PC-3 (cell line): ENCODE results near the gene TNFAIP3. TPM values are rescaled to one million over a fixed set of nuclear protein-coding genes. Genes with fewer than 3 reads are reported as not detected.

ENCODE experiments used
- ATAC-seq: fragments of 200-7000 bp; cut with Tn5 transposase; 2 replicates; pipeline ENCODE4 v1.9.1; 2020; ENCODE audit warnings: mild to moderate bottlenecking, moderate library complexity
- BruUV-seq: library from RNA; stranded (reverse); fragments of 400-500 nt; replicated peaks from 2 replicates; lab custom pipeline; 2021; lab: Mats Ljungman, UMichigan
- CTCF ChIA-PET: fragments of 300-600 bp; sonication (Branson Sonifier 250); formaldehyde crosslinking; loops from one replicate; lab custom pipeline; 2022; ENCODE audit warnings: antibody characterized with exemption; lab: Charles Lee
- POLR2A ChIA-PET: fragments of 300-600 bp; sonication (Branson Sonifier 250); formaldehyde crosslinking; loops from one replicate; lab custom pipeline; 2022; ENCODE audit warnings: antibody characterized with exemption; ENCODE audit not compliant: unreplicated experiment; lab: Charles Lee
- DNase-seq: peaks from one replicate; pipeline ENCODE4 v3.0.0-alpha.2; 2015
- H2AFZ ChIP-seq: fragments of 300-600 bp; sonication (generic); 2 replicates; pipeline ENCODE4 v1.6.0; 2016; ENCODE audit warnings: antibody characterized with exemption, low read length
- H3F3A ChIP-seq: fragments of 300-600 bp; sonication (generic); one replicate; pipeline ENCODE4 v1.6.0; 2017; ENCODE audit warnings: antibody characterized with exemption, low read length, control low read depth, mild to moderate bottlenecking; ENCODE audit not compliant: unreplicated experiment
- H3K27ac ChIP-seq: fragments of 300-600 bp; sonication (generic); 2 replicates; pipeline ENCODE4 v1.5.1; 2016; ENCODE audit warnings: mild to moderate bottlenecking, low read length
- H3K27me3 ChIP-seq: fragments of 300-600 bp; sonication (generic); 2 replicates; pipeline ENCODE4 v1.6.1; 2016; ENCODE audit warnings: low read length, mixed read lengths
- H3K36me3 ChIP-seq: fragments of 300-600 bp; sonication (generic); 2 replicates; pipeline ENCODE4 v1.6.1; 2016; ENCODE audit warnings: low read depth, mixed run types, low read length, mixed read lengths
- H3K4me1 ChIP-seq: fragments of 300-600 bp; sonication (generic); 2 replicates; pipeline ENCODE4 v1.5.1; 2016; ENCODE audit warnings: low read length; ENCODE audit not compliant: insufficient read depth
- H3K4me2 ChIP-seq: fragments of 300-600 bp; sonication (generic); 2 replicates; pipeline ENCODE4 v1.6.0; 2016; ENCODE audit warnings: low read length
- H3K4me3 ChIP-seq: fragments of 300-600 bp; sonication (generic); 2 replicates; pipeline ENCODE4 v1.5.1; 2016; ENCODE audit warnings: mild to moderate bottlenecking, low read length, mixed read lengths
- H3K79me2 ChIP-seq: fragments of 300-600 bp; sonication (generic); 2 replicates; pipeline ENCODE4 v1.6.1; 2017; ENCODE audit warnings: low read length, mixed read lengths
- H3K9ac ChIP-seq: fragments of 300-600 bp; sonication (generic); 2 replicates; pipeline ENCODE4 v1.6.0; 2016; ENCODE audit warnings: mild to moderate bottlenecking, low read length
- H3K9me2 ChIP-seq: fragments of 300-600 bp; sonication (generic); replicated peaks from 2 replicates; pipeline ENCODE4 v1.6.1; 2016; ENCODE audit warnings: mixed run types, low read length, mixed read lengths
- H3K9me3 ChIP-seq: fragments of 300-600 bp; sonication (generic); 2 replicates; pipeline ENCODE4 v1.6.1; 2016; ENCODE audit warnings: low read length, mixed read lengths
- H4K20me1 ChIP-seq: fragments of 300-600 bp; sonication (generic); 2 replicates; pipeline ENCODE4 v1.6.1; 2016; ENCODE audit warnings: low read length, mixed read lengths
- EZH2 ChIP-seq: fragments of 300-600 bp; sonication (generic); IDR thresholded peaks from one replicate; pipeline ENCODE4 v1.6.1; 2017; ENCODE audit warnings: antibody characterized with exemption, mild to moderate bottlenecking, low read length; ENCODE audit not compliant: unreplicated experiment
- EZH2phosphoT487 ChIP-seq: fragments of 300-600 bp; sonication (generic); IDR thresholded peaks from 2 replicates; pipeline ENCODE4 v1.6.1; 2018; ENCODE audit warnings: mild to moderate bottlenecking, antibody characterized with exemption, low read length, borderline replicate concordance
- intact Hi-C: fragments of 100-400 bp; cut with micrococcal nuclease; formaldehyde crosslinking; loops from 2 replicates; pipeline ENCODE4 v1.9.0; 2023
- total RNA-seq: library from RNA; depleted of rRNA; stranded (reverse); fragments of >200 nt; gene quantifications from 2 replicates; pipeline ENCODE4 v1.2.3, GENCODE V29; 2014
- TF ChIP-seq, protein P1 (sequence below): fragments of 300-600 bp; sonication (generic); conservative IDR thresholded peaks from 2 replicates; pipeline ENCODE4 v1.5.1; 2017; ENCODE audit warnings: antibody characterized with exemption, low read depth, mild to moderate bottlenecking, low read length

Gene TNFAIP3
- total RNA-seq, 1 experiment from 2014 or later: 21.9 TPM

DNA sequence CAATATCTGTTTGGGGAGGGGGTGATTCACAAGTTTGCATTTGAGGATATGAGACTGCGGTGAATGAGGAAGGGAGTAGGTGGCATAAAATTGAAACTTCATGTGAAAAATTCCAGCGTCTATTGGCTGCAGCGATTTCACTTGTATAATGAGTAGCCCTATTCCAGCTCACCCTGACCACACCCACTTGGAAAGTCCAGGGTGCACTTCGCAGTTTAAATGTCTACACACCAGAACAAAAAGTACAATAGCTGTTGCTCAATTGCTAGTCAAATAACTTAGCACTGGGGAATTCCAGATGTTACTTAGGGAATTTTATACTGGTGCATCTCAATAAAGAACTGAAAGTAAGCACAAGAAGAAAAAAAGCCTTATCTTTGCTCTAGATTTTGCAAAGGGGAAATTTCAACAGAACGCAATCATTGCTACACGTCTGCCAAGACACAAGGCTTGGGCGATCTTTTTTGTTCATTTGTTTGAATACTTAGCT is 6.3 kb downstream of the TNFAIP3 start:
- no peaks in the 10 kb centered on the region for H3F3A ChIP-seq
- intact Hi-C loops: loop anchor here (5.0 kb wide), 1 partner anchor 54 kb away; no protein-coding TSS in a partner anchor
- ChIA-PET CTCF (interaction anchor here (0.8 kb wide), 1 partner anchor 72 kb away, joined by 4 read pairs; no protein-coding TSS in a partner anchor), POLR2A (no interaction called here)
- peaks cover 39% of the 10 kb centered on the region for H3K4me1 ChIP-seq
- ATAC-seq (peak; percentile 78), DNase-seq (peak; percentile 48)
- H3K36me3 ChIP-seq: peaks cover 34% of the 10 kb centered on the region
- no peak overlapping the region for H3K27ac ChIP-seq
- no peak for TF ChIP-seq EZH2
- TF ChIP-seq EZH2phosphoT487: no peak
- TF ChIP-seq, protein P1, sequence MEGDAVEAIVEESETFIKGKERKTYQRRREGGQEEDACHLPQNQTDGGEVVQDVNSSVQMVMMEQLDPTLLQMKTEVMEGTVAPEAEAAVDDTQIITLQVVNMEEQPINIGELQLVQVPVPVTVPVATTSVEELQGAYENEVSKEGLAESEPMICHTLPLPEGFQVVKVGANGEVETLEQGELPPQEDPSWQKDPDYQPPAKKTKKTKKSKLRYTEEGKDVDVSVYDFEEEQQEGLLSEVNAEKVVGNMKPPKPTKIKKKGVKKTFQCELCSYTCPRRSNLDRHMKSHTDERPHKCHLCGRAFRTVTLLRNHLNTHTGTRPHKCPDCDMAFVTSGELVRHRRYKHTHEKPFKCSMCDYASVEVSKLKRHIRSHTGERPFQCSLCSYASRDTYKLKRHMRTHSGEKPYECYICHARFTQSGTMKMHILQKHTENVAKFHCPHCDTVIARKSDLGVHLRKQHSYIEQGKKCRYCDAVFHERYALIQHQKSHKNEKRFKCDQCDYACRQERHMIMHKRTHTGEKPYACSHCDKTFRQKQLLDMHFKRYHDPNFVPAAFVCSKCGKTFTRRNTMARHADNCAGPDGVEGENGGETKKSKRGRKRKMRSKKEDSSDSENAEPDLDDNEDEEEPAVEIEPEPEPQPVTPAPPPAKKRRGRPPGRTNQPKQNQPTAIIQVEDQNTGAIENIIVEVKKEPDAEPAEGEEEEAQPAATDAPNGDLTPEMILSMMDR: no peak
- H3K9ac ChIP-seq: no peak overlapping the region
- no peaks in the 10 kb centered on the region for H3K9me2 ChIP-seq
- peaks cover 43% of the 10 kb centered on the region for H3K79me2 ChIP-seq
- peak overlapping the region; percentile 38 for H3K4me2 ChIP-seq
- peaks cover 13% of the 10 kb centered on the region for H4K20me1 ChIP-seq
- H3K4me3 ChIP-seq: no peak overlapping the region
- H2AFZ ChIP-seq: no peak overlapping the region
- no TSS peak for BruUV-seq
- no peaks in the 10 kb centered on the region for H3K9me3 ChIP-seq
- no peaks in the 10 kb centered on the region for H3K27me3 ChIP-seq

DNA sequence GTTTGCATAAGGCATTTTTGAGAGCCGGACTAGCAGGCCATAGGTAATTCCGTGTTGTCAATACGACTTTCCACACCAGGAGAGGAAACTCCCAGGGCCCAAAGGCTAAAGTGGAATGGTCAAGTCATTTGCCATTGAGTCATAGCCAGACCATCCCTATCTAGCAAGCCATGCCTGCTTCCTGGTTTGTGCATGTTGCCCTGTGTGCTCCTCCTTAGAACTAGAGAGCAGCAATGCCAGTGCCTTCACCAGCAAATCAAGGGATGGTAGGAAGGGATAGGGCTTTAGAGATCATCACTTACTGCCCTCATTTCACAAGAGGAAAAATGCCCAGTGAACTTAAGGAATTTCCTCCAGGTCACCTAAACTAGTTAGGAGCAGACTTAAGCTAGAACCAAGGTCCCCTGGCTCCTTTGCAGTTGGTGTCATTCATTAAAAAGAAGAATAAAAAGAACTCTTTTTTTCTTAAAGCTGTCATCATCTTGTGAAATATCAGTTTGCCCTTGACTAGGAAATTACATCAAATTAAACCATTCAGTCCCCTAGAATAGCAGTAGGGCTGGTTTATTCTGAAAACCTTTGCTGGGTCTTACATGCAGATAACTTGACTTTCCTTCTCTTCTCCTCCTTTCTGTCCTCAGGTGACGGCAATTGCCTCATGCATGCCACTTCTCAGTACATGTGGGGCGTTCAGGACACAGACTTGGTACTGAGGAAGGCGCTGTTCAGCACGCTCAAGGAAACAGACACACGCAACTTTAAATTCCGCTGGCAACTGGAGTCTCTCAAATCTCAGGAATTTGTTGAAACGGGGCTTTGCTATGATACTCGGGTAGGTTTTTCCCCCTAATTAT is 7.4 kb downstream of the TNFAIP3 start:
- H3K27me3 ChIP-seq: no peaks in the 10 kb centered on the region
- no peak overlapping the region for H3K4me3 ChIP-seq
- TF ChIP-seq, protein P1: no peak
- no peak for TF ChIP-seq EZH2phosphoT487
- TF ChIP-seq EZH2: no peak
- peaks cover 32% of the 10 kb centered on the region for H3K79me2 ChIP-seq
- H3F3A ChIP-seq: no peaks in the 10 kb centered on the region
- H3K27ac ChIP-seq: no peak overlapping the region
- ATAC-seq: no peak
- H3K4me2 ChIP-seq: no peak overlapping the region
- H3K36me3 ChIP-seq: peaks cover 39% of the 10 kb centered on the region
- peaks cover 32% of the 10 kb centered on the region for H3K4me1 ChIP-seq
- H4K20me1 ChIP-seq: peaks cover 4% of the 10 kb centered on the region; the same call in 1 of the 2 replicates
- DNase-seq: no peak
- no peaks in the 10 kb centered on the region for H3K9me3 ChIP-seq
- intact Hi-C loops: loop anchor here (5.0 kb wide), 1 partner anchor 53 kb away; no protein-coding TSS in a partner anchor
- H3K9me2 ChIP-seq: no peaks in the 10 kb centered on the region
- CTCF ChIA-PET: no interaction called here
- no peak overlapping the region for H2AFZ ChIP-seq
- no TSS peak for BruUV-seq
- no peak overlapping the region for H3K9ac ChIP-seq
- POLR2A ChIA-PET: no interaction called here

DNA sequence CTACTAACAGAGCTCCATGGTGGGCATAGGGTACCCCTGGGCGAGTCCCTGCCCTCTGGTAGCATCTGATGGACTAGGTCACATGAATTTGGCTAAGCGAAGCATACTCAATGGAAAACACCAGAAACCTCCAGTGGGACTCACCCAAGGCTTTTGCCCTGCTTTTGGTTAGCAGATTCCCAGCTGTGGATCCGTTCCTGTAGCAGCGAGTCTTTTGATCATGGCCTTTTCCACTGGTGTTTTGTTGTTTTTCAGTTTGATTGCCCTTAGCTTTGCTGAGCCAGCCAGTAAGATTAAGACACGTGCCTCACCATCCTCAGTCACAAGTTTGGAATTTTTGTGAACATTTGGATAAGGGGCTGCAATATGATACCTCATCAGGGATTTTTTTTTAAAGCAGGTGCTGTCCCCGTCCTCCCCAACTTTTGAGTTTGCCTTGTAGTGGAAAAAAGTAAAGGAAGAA is 8.0 kb downstream of the TNFAIP3 start:
- no peak overlapping the region for H3K27ac ChIP-seq
- H3K9ac ChIP-seq: no peak overlapping the region
- no peak overlapping the region for H3K4me2 ChIP-seq
- H3K27me3 ChIP-seq: no peaks in the 10 kb centered on the region
- H3K36me3 ChIP-seq: peaks cover 39% of the 10 kb centered on the region
- peaks cover 29% of the 10 kb centered on the region for H3K4me1 ChIP-seq
- no peaks in the 10 kb centered on the region for H3K9me2 ChIP-seq
- H3F3A ChIP-seq: no peaks in the 10 kb centered on the region
- H3K4me3 ChIP-seq: no peak overlapping the region
- ATAC-seq: no peak
- ChIA-PET POLR2A (no interaction called here), CTCF (no interaction called here)
- no peak for DNase-seq
- TF ChIP-seq EZH2phosphoT487 (no peak), EZH2 (no peak)
- TF ChIP-seq, protein P1: no peak
- peaks cover 25% of the 10 kb centered on the region for H3K79me2 ChIP-seq
- H3K9me3 ChIP-seq: no peaks in the 10 kb centered on the region
- no TSS peak for BruUV-seq
- H4K20me1 ChIP-seq: no peaks in the 10 kb centered on the region
- intact Hi-C loops: no loop called here
- H2AFZ ChIP-seq: no peak overlapping the region
